ENCODE results near the gene HGFAC.

Gene HGFAC

GRCh38 chr4:3473996-3474765 lies 32.4 kb downstream of the HGFAC start:
- DNase-seq (ENCODE audit: low read depth, low spot score), result no peak

DNA sequence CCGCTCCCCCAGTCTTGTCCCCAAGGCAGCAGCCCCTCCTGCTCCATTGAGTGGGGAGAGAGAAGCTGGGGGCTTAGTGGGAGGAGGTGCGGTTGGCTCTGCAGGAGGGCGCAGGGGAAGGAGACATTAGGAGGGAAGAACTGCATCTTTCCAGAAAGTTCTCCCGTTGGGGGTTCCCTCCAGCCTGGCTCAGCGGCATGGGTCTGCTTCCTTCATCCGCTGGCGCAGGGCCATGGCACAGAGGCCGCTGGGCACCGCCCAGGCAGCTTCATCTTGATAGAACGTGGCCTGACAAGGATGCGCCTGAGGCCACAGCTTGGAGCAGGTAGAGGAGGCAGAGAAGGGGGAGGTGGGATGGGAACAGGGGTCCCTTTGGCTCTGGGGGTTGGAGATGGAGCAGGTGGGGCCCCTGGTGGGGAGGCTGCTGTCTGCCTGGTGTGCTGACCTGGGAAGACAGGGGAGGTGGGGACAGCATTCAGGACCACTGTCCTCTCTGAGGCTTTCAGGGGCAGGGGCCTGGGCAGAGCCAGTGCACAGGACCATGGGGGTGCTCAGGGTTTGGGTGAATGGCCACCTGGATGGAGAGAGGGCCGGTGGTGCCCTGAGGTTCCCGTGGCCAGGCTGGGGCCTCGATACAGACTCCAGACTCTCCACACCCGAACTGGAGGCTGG lies 33.4 kb downstream of the HGFAC start:
- DNase-seq (ENCODE audit: low read depth, low spot score), result no peak

GRCh38 chr4:3475713-3476260 lies 34.0 kb downstream of the HGFAC start:
- no peak for DNase-seq (ENCODE audit: low read depth, low spot score)

GRCh38 chr4:3476341-3476747 lies 34.6 kb downstream of the HGFAC start:
- DNase-seq (ENCODE audit: low read depth, low spot score), result no peak

- DNase-seq (ENCODE audit: low read depth, low spot score), result no peak
Measured at GRCh38 chr4:3476936-3477749, 35.4 kb downstream of the HGFAC start.

GRCh38 chr4:3477750-3478430 lies 36.1 kb downstream of the HGFAC start:
- no peak for DNase-seq (ENCODE audit: low read depth, low spot score)

DNA sequence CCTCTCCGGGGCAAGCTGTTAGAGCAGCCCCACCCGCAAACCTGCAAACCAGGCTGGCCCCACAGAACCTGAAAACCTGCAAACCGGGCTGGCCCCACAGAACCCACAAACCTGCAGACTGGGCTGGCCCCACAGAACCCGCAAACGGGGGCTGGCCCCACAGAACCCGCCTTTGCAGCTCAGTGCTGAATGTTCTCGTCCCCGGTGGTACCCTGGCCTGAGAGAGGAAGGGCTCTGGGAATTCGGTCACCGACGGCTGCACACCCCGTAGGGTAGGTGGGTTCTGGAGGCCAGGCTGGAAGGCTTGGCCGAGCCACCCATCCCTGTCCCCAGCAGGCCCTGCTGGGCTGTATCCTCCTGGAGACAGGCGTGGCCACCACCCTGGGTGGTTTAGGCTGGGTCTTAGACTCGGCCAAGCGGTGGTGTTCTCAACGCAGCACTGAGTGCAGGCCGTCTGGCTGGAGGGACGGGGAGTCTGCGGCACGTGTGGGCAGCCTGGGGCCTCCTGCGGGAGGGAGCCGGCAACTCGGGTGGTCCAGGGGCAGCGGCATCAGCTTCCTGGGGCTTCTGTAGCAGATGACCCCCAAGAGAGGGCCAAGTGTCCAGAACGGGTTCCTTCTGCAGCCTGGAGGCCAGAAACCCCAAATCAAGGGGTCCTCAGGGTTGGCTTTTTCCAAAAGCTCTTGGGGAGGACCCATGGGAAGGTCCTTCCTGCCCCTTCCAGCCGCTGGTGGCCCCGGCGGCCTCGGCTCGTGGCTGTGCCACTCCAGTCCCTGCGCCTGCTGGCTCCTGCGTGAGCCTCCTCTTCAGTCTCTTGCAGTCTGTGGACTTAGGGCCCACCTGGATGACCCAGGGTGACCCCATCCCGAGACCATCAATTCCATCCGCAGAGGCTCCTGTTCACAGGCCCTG lies 36.9 kb downstream of the HGFAC start:
- DNase-seq (ENCODE audit: low read depth, low spot score), result no peak

DNA sequence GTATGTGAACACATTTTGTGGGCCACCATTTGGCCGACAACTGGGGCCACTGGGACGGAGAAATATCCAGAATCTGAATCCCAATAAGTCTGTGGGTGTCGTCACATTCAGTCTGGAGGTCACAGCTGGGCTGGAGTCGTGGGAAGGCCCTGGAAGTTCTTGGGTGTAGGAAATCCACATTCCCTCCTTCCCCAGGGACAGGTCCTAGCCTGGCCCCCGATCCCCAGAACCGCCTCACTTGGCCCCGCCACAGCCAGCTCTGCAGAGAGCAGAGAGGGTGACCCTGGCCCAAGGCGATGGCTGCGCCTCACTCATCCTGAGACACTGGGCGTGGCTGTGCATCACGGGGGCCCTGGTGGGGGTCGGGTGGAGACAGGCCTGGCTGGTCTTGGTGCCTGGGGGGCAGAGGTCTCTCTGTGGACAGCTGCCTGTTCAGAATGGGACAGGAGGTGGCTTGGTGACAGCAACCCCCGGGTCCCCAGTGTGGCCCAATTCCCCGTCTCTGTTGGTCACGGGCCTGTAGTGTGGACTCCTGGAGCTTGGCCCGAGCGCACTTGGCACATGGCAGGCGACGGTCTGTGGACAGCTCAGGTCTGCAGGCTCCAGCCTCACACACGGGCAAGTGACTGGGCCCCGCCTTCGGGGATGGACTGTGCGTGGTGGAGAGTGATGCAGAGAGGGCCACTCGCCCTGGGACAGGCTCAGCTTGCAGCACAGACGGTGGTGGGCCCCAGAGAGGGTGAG lies 37.8 kb downstream of the HGFAC start:
- no peak for DNase-seq (ENCODE audit: low read depth, low spot score)

DNA sequence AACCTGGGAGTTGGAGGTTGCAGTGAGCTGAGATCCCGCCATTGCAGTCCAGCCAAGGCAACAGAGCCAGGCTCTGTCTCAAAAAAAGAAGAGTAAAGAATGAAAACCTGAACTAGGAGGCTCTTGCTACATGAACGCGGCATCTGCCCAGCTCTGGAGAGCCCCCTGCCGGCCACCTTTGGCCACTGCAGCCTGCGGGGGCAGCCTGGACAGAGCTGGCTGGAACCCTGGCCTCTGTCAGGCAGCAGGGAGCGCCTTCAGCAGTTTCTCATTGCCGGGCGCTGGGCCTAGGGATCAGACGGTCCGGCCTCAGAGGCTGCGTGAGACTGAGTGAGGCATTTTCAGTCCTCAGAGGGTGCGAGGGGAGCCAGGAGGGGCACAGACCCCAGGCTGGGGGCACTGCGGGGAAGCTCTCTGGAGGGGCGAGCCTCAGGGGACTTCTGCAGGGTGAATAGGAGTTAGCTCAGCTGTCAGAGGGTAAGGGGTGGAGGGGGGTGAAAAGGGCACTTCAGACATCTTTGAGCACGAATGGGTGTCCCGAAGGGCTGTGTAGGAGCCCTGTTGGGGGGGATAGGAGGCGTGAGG lies 38.9 kb downstream of the HGFAC start:
- peak; percentile 58 for DNase-seq (ENCODE audit: low read depth, low spot score)

DNA sequence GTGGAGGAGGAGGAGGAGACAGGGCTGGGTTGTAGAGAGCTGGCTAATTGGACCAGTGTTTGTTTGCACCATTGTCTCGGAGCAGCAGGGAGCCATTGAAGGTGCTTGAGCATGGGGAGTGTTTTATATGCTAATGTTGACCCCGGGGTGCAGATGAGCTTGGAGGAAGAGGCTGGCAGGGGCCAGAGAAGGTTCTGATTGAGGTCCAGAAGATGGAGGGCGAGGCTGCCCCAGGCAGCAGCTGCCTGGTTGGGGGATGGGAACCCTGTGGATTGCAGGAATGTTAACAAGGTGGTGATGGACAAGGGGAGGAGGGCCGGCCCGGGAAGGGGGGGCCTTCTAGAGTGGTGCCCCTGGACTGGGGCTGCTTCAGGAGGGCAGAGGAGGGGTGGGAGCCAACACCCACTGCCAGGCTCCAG lies 39.4 kb downstream of the HGFAC start:
- DNase-seq (ENCODE audit: low read depth, low spot score), result no peak

GRCh38 chr4:3481783-3482393 lies 40.1 kb downstream of the HGFAC start:
- DNase-seq (ENCODE audit: low read depth, low spot score), result no peak

DNA sequence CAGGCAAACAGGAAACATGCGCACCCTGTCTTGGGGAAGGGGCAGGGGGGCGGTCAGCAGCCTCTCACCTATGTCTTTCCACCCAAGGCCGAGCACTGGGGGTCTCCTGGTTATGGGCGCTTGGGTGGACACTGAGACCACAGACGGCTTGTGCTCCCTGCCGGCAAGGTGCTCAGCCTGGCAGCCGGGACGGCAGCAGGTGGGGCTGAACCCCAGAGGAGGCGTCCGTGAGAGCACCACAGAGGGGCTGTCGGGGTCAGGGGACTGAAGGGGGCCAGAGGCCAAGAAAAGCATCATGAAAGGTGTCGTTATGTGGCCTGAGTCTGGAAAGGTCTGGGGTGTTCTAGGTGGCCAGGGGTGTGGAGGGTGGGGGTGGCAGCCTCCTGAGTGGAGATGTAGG lies 40.9 kb downstream of the HGFAC start:
- DNase-seq (ENCODE audit: low read depth, low spot score), result no peak

DNA sequence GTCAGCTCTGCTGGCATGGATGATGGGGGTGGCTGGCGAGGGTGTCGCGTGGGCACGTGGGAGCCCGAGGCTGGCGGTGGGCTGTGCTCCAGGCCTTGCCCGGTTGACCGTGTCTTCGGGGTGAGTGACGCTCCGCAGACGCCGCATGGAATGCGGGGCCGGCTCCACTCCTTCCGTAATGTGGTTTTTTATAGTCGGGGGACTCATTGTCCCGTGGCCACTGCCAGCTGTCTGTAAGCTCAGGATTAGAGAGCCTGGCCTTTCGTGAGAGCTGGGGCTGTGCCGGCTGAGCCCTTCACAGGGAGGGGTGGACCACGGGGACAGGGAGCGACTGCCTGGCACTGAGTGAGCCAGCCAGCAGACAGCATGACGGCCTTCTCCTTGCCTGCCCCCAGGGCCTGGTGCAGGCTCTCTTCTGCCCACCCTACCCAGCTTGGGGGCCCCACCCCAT lies 41.7 kb downstream of the HGFAC start:
- DNase-seq (ENCODE audit: low read depth, low spot score), result no peak

DNA sequence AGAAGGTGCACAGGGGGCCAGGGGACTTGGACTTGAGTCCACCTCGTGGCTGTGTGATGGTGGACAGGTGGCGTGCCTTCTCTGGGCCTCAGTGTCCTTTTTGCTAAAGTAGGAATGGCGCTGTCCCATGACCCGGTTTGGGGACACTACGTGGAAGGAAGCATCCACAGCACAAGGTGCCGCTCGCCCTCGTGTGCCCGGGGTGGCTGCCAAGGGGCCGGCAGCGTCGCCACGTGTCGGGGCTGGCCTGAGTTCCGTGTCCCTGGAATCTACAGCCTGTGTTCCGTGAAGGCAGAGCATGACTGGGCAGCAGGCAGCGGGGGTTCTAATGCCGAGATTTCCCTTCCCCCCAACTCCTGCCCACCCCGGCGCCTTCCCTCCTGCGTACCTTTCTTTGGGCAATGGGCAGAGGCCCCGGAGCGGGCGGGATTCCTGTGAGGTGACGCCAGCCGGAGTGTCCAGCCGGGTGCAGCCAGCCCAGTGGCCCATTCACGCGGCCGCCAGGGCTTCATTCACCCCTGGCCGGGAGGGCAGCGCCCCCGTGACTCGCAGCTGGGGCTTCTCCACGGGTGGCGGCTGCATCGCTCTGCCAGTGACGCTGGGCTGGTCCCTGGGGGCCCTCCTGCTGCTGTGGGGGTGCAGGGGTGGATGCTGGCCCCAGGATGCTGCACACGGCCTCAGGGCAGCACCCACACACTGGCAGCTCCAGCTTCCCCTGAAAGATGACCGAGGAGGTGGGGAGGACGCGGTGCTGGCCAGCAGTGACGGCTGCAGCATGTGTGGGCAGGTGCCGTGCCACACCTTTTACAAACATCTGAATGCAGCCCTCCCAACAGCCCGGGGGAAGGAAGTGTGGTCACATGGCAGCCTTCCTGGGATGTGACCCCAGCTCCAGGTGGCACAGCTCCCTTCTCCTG lies 42.5 kb downstream of the HGFAC start:
- no peak for DNase-seq (ENCODE audit: low read depth, low spot score)

DNA sequence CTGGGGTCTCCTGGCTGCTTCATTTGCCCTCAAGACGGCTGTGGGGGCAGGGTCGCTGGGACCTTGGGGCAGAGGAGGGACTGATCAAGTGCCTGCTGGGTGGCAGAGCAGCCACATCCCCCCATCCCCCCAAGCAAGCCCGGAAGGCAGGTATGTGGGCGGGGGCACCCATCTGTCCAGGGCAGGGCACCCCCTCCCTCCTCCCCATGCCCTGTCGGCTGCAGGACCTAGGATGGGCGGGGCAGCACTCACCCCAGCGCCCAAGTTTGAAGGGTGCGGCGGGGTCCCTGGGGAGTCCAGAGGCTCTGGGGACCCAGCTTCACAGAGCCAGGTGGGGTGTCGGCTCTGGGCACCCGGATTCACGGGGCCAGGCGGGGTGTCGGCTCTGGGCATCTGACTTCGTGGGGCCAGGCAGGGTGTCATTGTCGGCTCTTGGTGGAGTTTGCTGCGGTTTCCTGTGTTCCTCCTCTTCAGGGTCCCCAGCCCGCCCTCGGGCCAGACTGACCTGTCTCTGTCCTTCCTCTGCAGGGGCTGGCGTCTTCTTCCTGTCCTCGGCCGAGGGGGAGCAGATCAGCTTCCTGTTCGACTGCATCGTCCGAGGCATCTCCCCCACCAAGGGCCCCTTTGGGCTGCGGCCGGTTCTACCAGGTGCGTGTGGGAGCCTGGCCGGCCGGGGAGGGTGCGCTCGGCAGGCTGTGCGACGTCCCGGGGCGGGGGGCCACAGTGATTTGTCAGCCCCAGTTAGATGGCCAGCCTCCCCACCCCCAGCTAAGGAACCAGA lies 43.4 kb downstream of the HGFAC start:
- no peak for DNase-seq (ENCODE audit: low read depth, low spot score)

DNA sequence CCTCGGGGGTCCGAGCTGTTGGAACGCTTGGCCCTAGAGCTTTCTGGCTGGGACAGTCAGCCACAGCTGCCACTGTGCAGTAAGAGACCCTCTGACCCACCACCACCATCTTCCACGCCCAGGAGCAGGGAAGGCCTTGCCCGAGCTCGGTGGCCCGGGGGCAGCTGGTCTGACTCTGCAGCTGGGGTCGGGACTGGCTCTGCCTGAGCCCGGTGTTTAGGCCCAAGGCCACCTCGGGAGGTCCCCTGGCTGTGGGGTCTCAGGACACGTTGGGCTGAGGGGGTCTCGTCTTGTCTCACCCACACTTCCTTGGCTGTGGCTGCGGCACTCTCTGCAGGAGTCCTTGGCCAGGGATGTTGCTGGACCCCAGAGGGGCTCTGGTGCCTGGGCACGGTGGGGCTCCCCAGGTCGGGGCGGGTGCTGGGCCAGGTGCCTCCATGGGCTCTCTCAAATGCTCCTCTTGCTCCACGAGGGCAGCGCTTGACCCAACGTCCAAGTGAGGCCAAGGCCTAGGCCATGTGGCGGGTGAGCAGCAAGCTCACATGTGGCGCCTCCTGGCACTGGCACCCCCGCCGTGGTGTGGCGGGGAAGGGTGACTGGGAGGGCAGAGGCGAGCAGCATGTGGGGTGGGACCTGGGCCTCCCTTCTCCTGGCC lies 44.2 kb downstream of the HGFAC start:
- DNase-seq (ENCODE audit: low read depth, low spot score), result no peak
